Effector memory CD4-positive, alpha-beta T cell (primary cell): ENCODE measurements around the gene TWIST2.

Source experiments
- DNase-seq, 3 donors: peaks; one replicate each; pipeline ENCODE4 v3.0.0-alpha.2; 2020
- H3K27ac ChIP-seq: 2 replicates; pipeline ENCODE4 v1.7.0; 2013; ENCODE audit warnings: mild to moderate bottlenecking, low read length, moderate library complexity; ENCODE audit not compliant: insufficient read depth, poor library complexity, severe bottlenecking
- H3K27me3 ChIP-seq: replicated peaks from 2 replicates; pipeline ENCODE4 v1.7.0; 2013; ENCODE audit warnings: mild to moderate bottlenecking, low read length; ENCODE audit not compliant: insufficient read depth, control insufficient read depth, poor library complexity, severe bottlenecking
- H3K36me3 ChIP-seq: 2 replicates; pipeline ENCODE4 v1.7.0; 2013; ENCODE audit warnings: mild to moderate bottlenecking, low read length, moderate library complexity; ENCODE audit not compliant: control insufficient read depth, insufficient read depth
- H3K4me1 ChIP-seq: 2 replicates; pipeline ENCODE4 v1.7.0; 2013; ENCODE audit warnings: low read length, mild to moderate bottlenecking; ENCODE audit not compliant: control insufficient read depth, insufficient read depth, poor library complexity, severe bottlenecking
- H3K4me3 ChIP-seq: 2 replicates; pipeline ENCODE4 v1.7.0; 2013; ENCODE audit warnings: low read length, low read depth, mild to moderate bottlenecking; ENCODE audit not compliant: insufficient read depth, poor library complexity, severe bottlenecking
- H3K9me3 ChIP-seq: 2 replicates; pipeline ENCODE4 v1.7.0; 2013; ENCODE audit warnings: mild to moderate bottlenecking, low read length, moderate library complexity; ENCODE audit not compliant: control insufficient read depth

The TWIST2 gene

GRCh38 chr2:238943338-238944067 is 95.6 kb downstream of the TWIST2 start:
- Histone ChIP-seq H3K4me3 (no peak overlapping the region), H3K4me1 (no peaks in the 10 kb centered on the region), H3K27ac (no peak overlapping the region), H3K36me3 (no peaks in the 10 kb centered on the region), H3K9me3 (no peaks in the 10 kb centered on the region), H3K27me3 (no peaks in the 10 kb centered on the region)
- DNase-seq, result no peak

- no peaks in the 10 kb centered on the region for H3K4me1 ChIP-seq
- no peak overlapping the region for H3K4me3 ChIP-seq
- no peak for DNase-seq
- H3K9me3 ChIP-seq, result no peaks in the 10 kb centered on the region
- H3K27me3 ChIP-seq, result no peaks in the 10 kb centered on the region
- H3K36me3 ChIP-seq, result no peaks in the 10 kb centered on the region
- no peak overlapping the region for H3K27ac ChIP-seq
These were observed 97.7 kb downstream of the TWIST2 start for GRCh38 chr2:238945433-238946150.

GRCh38 chr2:238946318-238947242 is 98.7 kb downstream of the TWIST2 start:
- Histone ChIP-seq H3K9me3 (no peaks in the 10 kb centered on the region), H3K4me1 (no peaks in the 10 kb centered on the region), H3K27me3 (no peaks in the 10 kb centered on the region), H3K27ac (no peak overlapping the region), H3K4me3 (no peak overlapping the region), H3K36me3 (no peaks in the 10 kb centered on the region)
- DNase-seq, result no peak

- Histone ChIP-seq H3K27ac (no peak overlapping the region), H3K9me3 (no peaks in the 10 kb centered on the region), H3K36me3 (no peaks in the 10 kb centered on the region), H3K4me1 (no peaks in the 10 kb centered on the region), H3K4me3 (no peak overlapping the region), H3K27me3 (no peaks in the 10 kb centered on the region)
- no peak for DNase-seq
These were observed 99.4 kb downstream of the TWIST2 start for GRCh38 chr2:238947243-238947760.

GRCh38 chr2:238947920-238948710 is 100.2 kb downstream of the TWIST2 start:
- no peaks in the 10 kb centered on the region for H3K36me3 ChIP-seq
- no peak overlapping the region for H3K27ac ChIP-seq
- H3K4me3 ChIP-seq, result no peak overlapping the region
- no peaks in the 10 kb centered on the region for H3K4me1 ChIP-seq
- DNase-seq, result no peak
- H3K27me3 ChIP-seq, result no peaks in the 10 kb centered on the region
- no peaks in the 10 kb centered on the region for H3K9me3 ChIP-seq

GRCh38 chr2:238948765-238949641 is 101.1 kb downstream of the TWIST2 start:
- Histone ChIP-seq H3K9me3 (no peaks in the 10 kb centered on the region), H3K27me3 (no peaks in the 10 kb centered on the region), H3K27ac (no peak overlapping the region), H3K36me3 (no peaks in the 10 kb centered on the region), H3K4me1 (no peaks in the 10 kb centered on the region), H3K4me3 (no peak overlapping the region)
- no peak for DNase-seq

GRCh38 chr2:238949710-238950345 is 101.9 kb downstream of the TWIST2 start:
- Histone ChIP-seq H3K4me3 (no peak overlapping the region), H3K36me3 (no peaks in the 10 kb centered on the region)

GRCh38 chr2:238950551-238950950 is 102.7 kb downstream of the TWIST2 start:
- Histone ChIP-seq H3K27me3 (no peaks in the 10 kb centered on the region), H3K36me3 (no peaks in the 10 kb centered on the region), H3K4me1 (no peaks in the 10 kb centered on the region), H3K4me3 (no peak overlapping the region), H3K27ac (no peak overlapping the region), H3K9me3 (no peaks in the 10 kb centered on the region)
- no peak for DNase-seq

More at GRCh38 chr2:238949710-238950345, 101.9 kb downstream of the TWIST2 start:
- Histone ChIP-seq H3K27ac (no peak overlapping the region), H3K9me3 (no peaks in the 10 kb centered on the region), H3K4me1 (no peaks in the 10 kb centered on the region), H3K27me3 (no peaks in the 10 kb centered on the region)
- no peak for DNase-seq
